OCI-M1 (cell line): ENCODE measurements around the gene SETD3.
A peak's percentile ranks its signal among the peaks of the same experiment; 100 is the strongest.

Source experiments
- DNase-seq: peaks from one replicate; lab custom pipeline; 2025; lab: John Stamatoyannopoulos, UW

SETD3 gene

GRCh38 chr14:99393059-99393655 lies 87.5 kb downstream of the SETD3 start:
- DNase-seq, result peak; percentile 45

DNA sequence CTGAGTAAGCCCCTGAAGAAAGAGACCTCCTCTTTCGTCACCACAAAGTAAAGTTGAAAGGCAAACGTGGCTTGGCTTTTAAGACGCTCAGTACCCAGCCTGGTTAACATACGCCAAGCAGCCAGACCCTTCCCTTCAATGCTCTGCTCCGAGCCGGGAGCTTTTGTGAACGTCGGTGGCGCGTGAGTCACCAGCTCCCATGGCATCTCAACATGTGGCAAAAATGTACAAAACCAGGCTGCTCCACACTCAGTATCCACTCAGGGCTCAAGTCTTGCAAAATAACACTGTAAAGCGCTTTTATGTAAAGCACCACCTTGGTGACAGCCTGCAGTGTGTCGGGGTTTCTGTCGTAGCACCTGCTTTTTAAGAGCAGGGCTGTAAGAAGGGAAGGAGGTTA lies 89.0 kb downstream of the SETD3 start:
- DNase-seq, result no peak

DNA sequence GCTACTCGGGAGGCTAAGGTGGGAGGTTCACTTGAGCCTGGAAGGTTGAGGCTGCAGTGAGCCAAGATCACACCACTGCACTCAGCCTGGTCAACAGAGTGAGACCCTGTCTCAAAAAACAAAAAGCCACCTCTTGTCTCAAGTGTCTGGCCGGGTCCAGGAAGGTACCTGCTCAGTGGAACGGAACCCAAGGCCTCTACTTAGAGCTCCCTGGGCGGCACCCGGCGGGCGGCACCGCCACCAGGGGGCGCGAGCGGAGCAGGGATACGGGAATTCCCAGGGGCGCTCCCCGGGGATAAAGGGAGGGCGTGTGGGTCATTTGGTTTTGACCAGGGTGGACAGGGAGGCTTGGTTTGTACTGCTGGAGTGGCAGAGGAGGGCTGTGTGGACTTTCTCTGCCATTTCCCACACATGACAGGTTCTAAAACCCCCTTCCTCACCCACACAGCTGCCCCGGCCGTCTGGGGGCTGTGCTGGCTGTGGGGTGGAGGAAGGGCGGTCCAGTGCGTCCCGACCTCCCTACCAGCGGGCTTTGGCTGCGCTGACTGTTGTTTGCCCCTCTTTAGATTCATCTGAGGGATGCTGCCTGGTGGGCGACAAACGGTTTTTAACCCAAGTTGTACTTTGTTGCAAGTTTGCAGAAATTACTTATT lies 91.4 kb downstream of the SETD3 start:
- DNase-seq, result peak; percentile 56

GRCh38 chr14:99388286-99388685 lies 92.4 kb downstream of the SETD3 start:
- no peak for DNase-seq

DNA sequence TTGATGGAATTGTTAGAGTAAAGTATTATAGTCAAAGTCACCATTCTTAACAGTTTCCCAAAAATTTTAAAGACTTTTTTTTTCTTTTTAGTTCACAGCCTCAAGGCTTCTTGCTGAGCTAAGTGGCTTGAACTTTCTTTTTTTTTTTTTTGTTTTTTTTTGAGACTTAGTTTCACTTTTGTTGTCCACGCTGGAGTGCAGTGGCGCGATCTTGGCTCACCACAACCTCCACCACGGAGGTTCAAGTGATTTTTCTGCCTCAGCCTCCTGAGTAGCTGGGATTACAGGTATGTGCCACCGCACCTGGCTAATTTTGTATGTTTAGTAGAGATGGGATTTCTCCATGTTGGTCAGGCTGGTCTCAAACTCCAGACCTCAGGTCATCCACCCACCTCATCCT lies 92.8 kb downstream of the SETD3 start:
- DNase-seq, result peak; percentile 7

DNA sequence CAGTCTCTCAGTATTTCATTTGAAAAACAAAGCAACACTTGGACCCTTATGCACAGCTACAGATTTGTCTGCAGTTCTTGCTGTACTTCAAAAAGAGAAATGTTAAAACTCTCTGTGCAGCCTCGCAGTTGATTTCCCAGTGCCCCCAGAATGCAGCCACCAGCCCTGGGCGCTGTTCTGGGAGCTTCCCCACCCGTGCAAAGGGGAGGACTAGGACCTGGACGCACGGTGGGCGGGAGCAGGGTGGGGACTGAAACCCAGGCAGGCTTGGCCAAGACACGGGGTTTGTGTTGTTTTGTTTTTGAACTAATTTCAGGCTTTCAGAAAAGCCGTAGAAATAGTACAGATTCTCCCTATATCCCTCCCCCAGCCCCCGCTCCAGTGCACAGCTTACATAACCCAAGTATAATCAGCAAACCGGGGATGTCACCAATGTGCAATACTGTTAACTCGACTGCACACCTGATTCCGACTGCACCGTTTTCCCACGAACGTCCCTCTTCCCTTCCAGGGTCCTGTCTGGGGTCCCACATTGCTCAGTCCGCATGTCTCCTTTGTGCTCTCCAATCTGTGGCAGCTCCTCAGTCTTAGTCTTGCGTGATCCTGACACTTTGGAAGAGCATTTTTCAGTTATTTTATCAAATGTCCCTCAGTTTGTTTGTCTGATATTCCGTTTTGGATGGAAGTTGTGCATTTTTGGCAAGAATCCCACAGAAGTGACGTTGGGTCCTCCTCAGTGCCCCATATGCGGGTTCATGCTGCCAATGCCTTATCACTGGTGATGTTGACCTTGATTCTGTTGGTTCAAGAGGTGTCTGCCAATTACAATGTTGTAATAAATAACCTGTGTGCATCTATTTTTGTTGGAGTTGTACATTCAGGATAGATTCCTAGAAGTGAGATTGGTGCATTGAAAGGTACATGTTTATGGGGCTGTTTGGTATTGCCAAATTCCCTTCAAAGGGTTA lies 95.9 kb downstream of the SETD3 start:
- no peak for DNase-seq

- DNase-seq, result no peak
Observed at GRCh38 chr14:99383472-99384449, 96.9 kb downstream of the SETD3 start.

GRCh38 chr14:99382781-99383471 lies 97.7 kb downstream of the SETD3 start:
- DNase-seq, result no peak

GRCh38 chr14:99382071-99382470 lies 98.6 kb downstream of the SETD3 start:
- no peak for DNase-seq

- no peak for DNase-seq
Observed at GRCh38 chr14:99381688-99382060, 99.0 kb downstream of the SETD3 start.

DNA sequence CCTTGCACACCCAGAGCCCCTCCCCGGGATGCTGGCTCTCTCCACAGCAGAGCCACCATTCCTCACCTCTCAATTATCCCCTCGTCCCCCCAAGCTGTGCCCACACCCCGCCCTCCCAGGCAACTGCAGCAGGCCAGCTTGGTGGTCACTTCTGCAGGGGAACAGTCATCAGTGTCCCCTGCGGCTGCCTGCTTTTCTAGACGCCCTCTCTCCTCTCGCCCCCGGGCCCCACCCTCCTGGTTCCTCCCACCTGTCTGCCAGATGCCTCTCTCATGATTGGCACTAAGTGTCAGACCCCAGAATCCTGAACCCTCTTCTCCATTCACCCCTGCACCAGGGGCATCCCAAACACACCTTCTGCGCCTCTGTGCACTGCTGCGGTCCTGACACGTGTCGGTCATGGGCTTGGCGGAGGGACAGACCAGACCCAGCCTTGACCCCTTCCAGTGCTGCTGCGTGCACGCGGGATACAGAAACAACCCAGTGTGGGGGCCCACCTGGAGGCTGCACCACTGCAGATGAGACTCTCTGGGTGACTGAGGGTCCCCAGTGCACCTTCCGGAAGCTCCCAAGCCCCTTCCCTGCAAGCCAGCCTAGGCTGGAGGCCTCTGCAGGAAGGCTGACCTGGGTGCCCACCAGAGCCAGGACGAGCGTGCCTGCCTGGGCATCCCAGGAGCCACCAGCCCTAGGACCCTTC lies 99.5 kb downstream of the SETD3 start:
- no peak for DNase-seq

DNA sequence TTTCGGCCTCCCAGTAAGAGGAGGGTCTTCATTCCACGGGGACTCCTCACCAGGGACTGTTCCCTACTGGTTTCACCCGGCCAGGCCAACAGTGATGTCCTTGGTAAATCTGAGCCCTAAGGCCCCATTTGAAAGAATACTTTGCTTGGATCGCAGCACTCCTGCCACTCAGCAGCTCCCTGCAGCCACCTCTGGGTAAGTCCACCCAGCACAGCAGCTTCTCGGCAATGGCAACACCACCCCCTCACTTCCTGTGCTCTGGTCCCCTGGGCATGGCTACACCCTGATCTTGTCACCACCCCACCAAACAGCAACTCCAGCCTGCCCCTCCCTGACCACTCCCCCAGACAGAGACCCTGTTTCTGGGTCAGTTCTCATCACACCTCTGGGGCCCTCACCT lies 100.3 kb downstream of the SETD3 start:
- DNase-seq, result no peak

DNA sequence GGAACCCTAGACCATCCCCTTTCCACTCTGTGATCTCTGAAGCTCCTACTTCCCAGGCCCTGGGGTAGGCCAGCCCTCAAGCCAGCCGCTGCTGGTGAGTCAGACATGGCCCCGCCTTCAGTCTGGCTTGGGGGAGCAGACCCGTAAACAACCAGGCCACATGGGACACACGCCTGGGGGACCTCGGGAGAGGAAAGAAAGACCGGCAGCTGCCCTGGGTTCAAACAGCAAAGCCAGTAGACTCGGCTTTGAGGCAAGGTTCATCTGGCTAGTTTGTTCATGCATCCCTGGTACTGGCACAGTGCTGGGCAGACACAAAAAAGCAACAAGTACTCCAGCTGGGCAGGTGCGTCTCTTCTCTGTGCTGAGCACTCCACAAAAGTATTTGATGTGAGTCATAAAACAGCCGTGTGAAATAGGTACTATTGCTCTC lies 101.9 kb downstream of the SETD3 start:
- DNase-seq, result no peak

DNA sequence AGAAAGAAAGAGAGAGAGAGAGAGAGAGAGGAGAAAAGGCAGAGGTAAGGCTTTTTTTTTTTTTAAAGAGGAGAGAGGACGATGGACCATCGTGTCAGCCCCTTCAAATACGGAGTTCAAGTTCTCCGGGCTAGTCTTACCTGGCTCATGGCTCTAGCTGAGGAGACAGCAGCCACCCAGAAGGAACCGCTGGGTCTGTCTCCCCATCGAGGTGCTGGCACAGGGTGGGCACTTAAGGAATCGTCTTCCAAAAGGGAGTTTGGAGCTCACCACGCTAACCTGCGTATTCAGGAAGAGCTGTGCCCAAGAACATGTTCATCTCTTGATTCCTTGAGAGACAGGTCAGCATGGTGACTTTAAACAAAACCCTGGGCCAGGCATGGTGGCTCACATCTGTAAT lies 102.7 kb downstream of the SETD3 start:
- DNase-seq, result no peak

- DNase-seq, result no peak
Observed at GRCh38 chr14:99374964-99375363, 105.7 kb downstream of the SETD3 start.

GRCh38 chr14:99363616-99364290 lies 116.9 kb downstream of the SETD3 start:
- DNase-seq, result no peak

GRCh38 chr14:99363051-99363450 lies 117.6 kb downstream of the SETD3 start:
- no peak for DNase-seq

GRCh38 chr14:99361596-99362215 lies 119.0 kb downstream of the SETD3 start:
- DNase-seq, result no peak
